GM12878 (cell line): ENCODE results near the gene POLK. TPM values are rescaled to one million over a fixed set of nuclear protein-coding genes. Genes with fewer than 3 reads are reported as not detected.

Experiments
- ATAC-seq: fragments of 200-7000 bp; cut with Tn5 transposase; 3 replicates; pipeline ENCODE4 v1.9.1; 2020; ENCODE audit warnings: mild to moderate bottlenecking, moderate library complexity
- BruUV-seq: library from RNA; stranded (reverse); fragments of 400-500 nt; replicated peaks from 2 replicates; lab custom pipeline; 2021; lab: Mats Ljungman, UMichigan
- CTCF ChIA-PET: fragments of 300-600 bp; sonication (Branson Sonifier 250); formaldehyde crosslinking; extraction: SDS; loops from one replicate; lab custom pipeline; 2021; ENCODE audit warnings: inconsistent platforms; lab: Yijun Ruan, JAX
- POLR2A ChIA-PET: fragments of 350-600 bp; formaldehyde crosslinking; extraction: SDS; loops from one replicate; lab custom pipeline; 2021; ENCODE audit warnings: inconsistent platforms; lab: Charles Lee
- RAD21 ChIA-PET: fragments of 300-600 bp; sonication (Branson Sonifier 250); formaldehyde crosslinking; loops from one replicate; lab custom pipeline; 2023; ENCODE audit warnings: antibody characterized with exemption; ENCODE audit not compliant: unreplicated experiment; lab: Charles Lee
- SMC1A ChIA-PET: fragments of 300-600 bp; sonication (Branson Sonifier 250); formaldehyde crosslinking; loops from one replicate; lab custom pipeline; 2023; ENCODE audit not compliant: unreplicated experiment, uncharacterized antibody; lab: Charles Lee
- DNase-seq: peaks from one replicate; pipeline ENCODE4 v3.0.0-alpha.2; 2011; ENCODE audit warnings: low read depth, low spot score
- FAIRE-seq: peaks from 3 replicates; lab custom pipeline; 2011; peaks lifted over from hg19 to GRCh38; lab: Jason Lieb, UNC
- H2AFZ ChIP-seq: 2 replicates; pipeline ENCODE4 v1.6.0; 2011; ENCODE audit warnings: low read depth, low read length, control low read depth; ENCODE audit not compliant: control insufficient read depth
- H3K27ac ChIP-seq: 2 replicates; pipeline ENCODE4 v1.5.1; 2011; ENCODE audit warnings: control low read depth; ENCODE audit not compliant: control insufficient read depth, insufficient read depth
- H3K27me3 ChIP-seq, 2 experiments: replicated peaks in 1 of 2; 2 replicates each; pipeline versions ENCODE4 v1.6.0 to v1.6.1; 2011; ENCODE audit warnings: low read length in 1 of 2; ENCODE audit not compliant: control insufficient read depth in 2 of 2, insufficient read depth in 2 of 2
- H3K36me3 ChIP-seq, 2 experiments: 2 replicates each; pipeline ENCODE4 v1.5.1; 2011; ENCODE audit warnings: low read length in 1 of 2; ENCODE audit not compliant: control insufficient read depth in 2 of 2, insufficient read depth in 2 of 2
- H3K4me1 ChIP-seq: 2 replicates; pipeline ENCODE4 v1.6.1; 2011; ENCODE audit warnings: mild to moderate bottlenecking, low read length, moderate library complexity, mixed read lengths; ENCODE audit not compliant: control insufficient read depth, insufficient read depth
- H3K4me2 ChIP-seq: 2 replicates; pipeline ENCODE4 v1.6.0; 2011; ENCODE audit warnings: control low read depth; ENCODE audit not compliant: control insufficient read depth, insufficient read depth
- H3K4me3 ChIP-seq: fragments of 200-600 bp; sonication (generic); 2 replicates; pipeline ENCODE4 v1.5.1; 2016
- H3K79me2 ChIP-seq: 2 replicates; pipeline ENCODE4 v1.6.0; 2011; ENCODE audit warnings: low read length; ENCODE audit not compliant: control insufficient read depth, insufficient read depth
- H3K9ac ChIP-seq: 2 replicates; pipeline ENCODE4 v1.8.0; 2011; ENCODE audit warnings: low read length, control low read depth, mixed read lengths; ENCODE audit not compliant: control insufficient read depth, insufficient read depth
- H3K9me3 ChIP-seq: replicated peaks from 3 replicates; pipeline ENCODE4 v1.5.1; 2011; ENCODE audit warnings: mild to moderate bottlenecking, low read length; ENCODE audit not compliant: control insufficient read depth, insufficient read depth
- H4K20me1 ChIP-seq: 2 replicates; pipeline ENCODE4 v1.6.0; 2011; ENCODE audit not compliant: control insufficient read depth, insufficient read depth
- BRCA1 ChIP-seq: IDR thresholded peaks from 2 replicates; pipeline ENCODE4 v1.6.1; 2011; ENCODE audit warnings: low read depth, low read length, improper control_type of control experiment
- CBX5 ChIP-seq: sonication (generic); IDR thresholded peaks from 2 replicates; pipeline ENCODE4 v1.6.1; 2016; ENCODE audit warnings: low read depth, moderate library complexity, mild to moderate bottlenecking, inconsistent platforms
- CHD1 ChIP-seq: IDR thresholded peaks from 2 replicates; pipeline ENCODE4 v1.6.1; 2012; ENCODE audit warnings: low read depth, low read length, improper control_type of control experiment
- CHD4 ChIP-seq: fragments of 200-600 bp; sonication (generic); IDR thresholded peaks from 2 replicates; pipeline ENCODE4 v1.6.1; 2016; ENCODE audit warnings: mild to moderate bottlenecking
- CUX1 ChIP-seq: IDR thresholded peaks from 2 replicates; pipeline ENCODE4 v1.6.1; 2012; ENCODE audit warnings: improper control_type of control experiment, low read depth, low read length; ENCODE audit not compliant: insufficient replicate concordance
- EED ChIP-seq: sonication (generic); IDR thresholded peaks from 2 replicates; pipeline ENCODE4 v1.6.1; 2016; ENCODE audit warnings: antibody characterized with exemption, low read depth
- NFYA ChIP-seq: IDR thresholded peaks from 2 replicates; pipeline ENCODE4 v1.6.1; 2011; ENCODE audit warnings: low read depth, mild to moderate bottlenecking, low read length, improper control_type of control experiment, borderline replicate concordance
- SIN3A ChIP-seq: IDR thresholded peaks from 2 replicates; pipeline ENCODE4 v1.6.1; 2012; ENCODE audit warnings: low read depth, low read length, improper control_type of control experiment
- SUPT20H ChIP-seq: IDR thresholded peaks from 2 replicates; pipeline ENCODE4 v1.6.1; 2011; ENCODE audit warnings: low read depth, mild to moderate bottlenecking, low read length, moderate library complexity, borderline replicate concordance; ENCODE audit not compliant: control insufficient read depth
- SUZ12 ChIP-seq: fragments of 200-600 bp; sonication (generic); IDR thresholded peaks from one replicate; pipeline ENCODE4 v1.6.1; 2018; ENCODE audit warnings: antibody characterized with exemption, mild to moderate bottlenecking; ENCODE audit not compliant: unreplicated experiment
- TCF7 ChIP-seq: IDR thresholded peaks from 2 replicates; pipeline ENCODE4 v1.6.1; 2014; ENCODE audit warnings: antibody characterized with exemption, borderline replicate concordance
- USF2 ChIP-seq: IDR thresholded peaks from 2 replicates; pipeline ENCODE4 v1.6.1; 2011; ENCODE audit warnings: low read depth, low read length, improper control_type of control experiment, borderline replicate concordance
- YY1 ChIP-seq: IDR thresholded peaks from 2 replicates; pipeline ENCODE4 v1.6.1; 2011; ENCODE audit warnings: low read depth, mild to moderate bottlenecking, low read length
- ZBED1 ChIP-seq: IDR thresholded peaks from 2 replicates; pipeline ENCODE4 v1.6.1; 2016; ENCODE audit warnings: borderline replicate concordance
- WGBS: methylation state at CpG from one replicate; pipeline ENCODE4 v1.1.6; 2016; ENCODE audit warnings: low lambda C conversion rate; ENCODE audit not compliant: insufficient replicate concordance, insufficient coverage; ENCODE audit errors: missing lambda C conversion rate; 5-methylcytosine and 5-hydroxymethylcytosine counted together
- in situ Hi-C: fragments of 300-500 bp; cut with MboI; formaldehyde crosslinking; loops from 9 replicates; pipeline ENCODE4 v1.14.3; 2018; ENCODE audit warnings: mixed read lengths
- intact Hi-C: fragments of 100-400 bp; cut with micrococcal nuclease; formaldehyde crosslinking; loops from one replicate; pipeline ENCODE4 v1.14.2; 2022; ENCODE audit not compliant: unreplicated experiment
- polyA plus RNA-seq, 11 experiments: library from polyadenylated mRNA; depleted of rRNA in 4 of 11; unstranded in 6 of 11; stranded (reverse) in 5 of 11; fragments of >200 nt; fragmentation: Nextera tagmentation in 4 of 11; fragmentation: Illumina TruSeq in 1 of 11; extraction: Ambion mirVana in 4 of 11; extraction: Trizol in 1 of 11; gene quantifications; 1 replicate in 1 of 11; 2 replicates in 10 of 11; pipeline versions ENCODE4 v1.2.1 to v1.2.3, GENCODE V29; 2011 to 2016; ENCODE audit warnings: inconsistent platforms in 2 of 11, missing spikeins in 2 of 11, low read depth in 1 of 11
- total RNA-seq, 4 experiments: library from RNA; depleted of rRNA in 3 of 4; stranded (reverse); fragments of >200 nt in 3 of 4; fragmentation: Illumina TruSeq in 1 of 4; extraction: Trizol in 1 of 4; gene quantifications; 2 replicates each; pipeline versions ENCODE4 v1.2.1 to v1.2.3, GENCODE V29; 2013 to 2021

Gene POLK
- total and polyA plus RNA-seq, 10 of the 15 experiments (the other 5 are each of a cell fraction or from before 2014, with no cell fraction given) = 10.4 to 47.6 (median 29.0) TPM

- DNase-seq = no peak
- ChIA-PET POLR2A (no interaction called here), RAD21 (no interaction called here)
- H3K9me3 ChIP-seq = peaks cover 1% of the 10 kb centered on the region; the same call in 2 of the 3 replicates
- no peaks in the 10 kb centered on the region for H4K20me1 ChIP-seq
- no peak for TF ChIP-seq EED
- no peak for TF ChIP-seq NFYA
- no peak for TF ChIP-seq CHD1
- TF ChIP-seq USF2 = no peak
- TF ChIP-seq SUZ12 = no peak
- no peak for TF ChIP-seq CUX1
- no peak for TF ChIP-seq SIN3A
- TF ChIP-seq CHD4 = no peak
- TF ChIP-seq ZBED1 = no peak
- no peak for TF ChIP-seq BRCA1
- TF ChIP-seq TCF7 = no peak
- no peak for TF ChIP-seq CBX5
- no peak for TF ChIP-seq SUPT20H
- TF ChIP-seq YY1 = no peak
- TF ChIP-seq, all 136 proteins: peak for 0
- SMC1A ChIA-PET = interaction anchor here (1.0 to 1.5 kb wide), 4 partner anchors 8 to 37 kb away, joined by 3 to 4 read pairs (median 3); no protein-coding TSS in a partner anchor
- CTCF ChIA-PET = no interaction called here
- WGBS = 100% methylated on average over 2 of the region's 2 CpGs
- no peak overlapping the region for H3K9ac ChIP-seq
- peaks cover 16% of the 10 kb centered on the region for H3K79me2 ChIP-seq
- BruUV-seq = no TSS peak
- peaks cover 2 to 4% of the 10 kb centered on the region in 2 experiments; a peak in 2 of 4 replicates for H3K36me3 ChIP-seq
- ATAC-seq = no peak
- FAIRE-seq = no peak
- H3K4me3 ChIP-seq = no peak overlapping the region
- no peaks in the 10 kb centered on the region for H3K27me3 ChIP-seq
- no peaks in the 10 kb centered on the region for H3K4me1 ChIP-seq
- intact Hi-C loops (no loop called here), in situ Hi-C loops (no loop called here)
- no peak overlapping the region for H2AFZ ChIP-seq
- H3K4me2 ChIP-seq = no peak overlapping the region
- H3K27ac ChIP-seq = no peak overlapping the region
Measured at GRCh38 chr5:75545131-75545530, 33.4 kb downstream of the POLK start.
